OCI-LY3 (cell line): ENCODE results near the gene SEC22A.

ENCODE experiments used
- H2AFZ ChIP-seq: fragments of 200-600, 300-600 bp; shearing (Covaris generic); 2 replicates; pipeline ENCODE4 v1.6.0; 2014; ENCODE audit warnings: antibody characterized with exemption, low read depth, low read length
- H3K27ac ChIP-seq: fragments of 200-600, 300-600 bp; sonication (generic); 2 replicates; pipeline ENCODE4 v1.5.1; 2014; ENCODE audit warnings: mild to moderate bottlenecking, low read length, moderate library complexity, mixed read lengths
- H3K27me3 ChIP-seq: fragments of 200-600, 300-600 bp; sonication (generic); 2 replicates; pipeline ENCODE4 v1.6.1; 2014; ENCODE audit warnings: low read depth, low read length, mixed read lengths
- H3K36me3 ChIP-seq: fragments of 200-600, 300-600 bp; sonication (generic); replicated peaks from 2 replicates; pipeline ENCODE3; 2014; ENCODE audit warnings: low read depth, low read length, mixed read lengths
- H3K4me1 ChIP-seq: fragments of 300-600, 200-600 bp; sonication (generic); 2 replicates; pipeline ENCODE4 v1.6.1; 2014; ENCODE audit warnings: low read length, mixed read lengths
- H3K4me2 ChIP-seq: fragments of 200-600, 300-600 bp; sonication (generic); 2 replicates; pipeline ENCODE4 v1.6.1; 2014; ENCODE audit warnings: low read length, mixed read lengths
- H3K4me3 ChIP-seq: fragments of 300-600, 200-600 bp; sonication (generic); 2 replicates; pipeline ENCODE4 v1.5.1; 2014; ENCODE audit warnings: antibody characterized with exemption, mild to moderate bottlenecking, low read length, moderate library complexity
- H3K79me2 ChIP-seq: fragments of 300-600, 200-600 bp; shearing (Covaris generic); 2 replicates; pipeline ENCODE4 v1.6.1; 2014; ENCODE audit warnings: mild to moderate bottlenecking, low read length, mixed read lengths
- H3K9ac ChIP-seq: fragments of 300-600, 200-600 bp; shearing (Covaris generic); 2 replicates; pipeline ENCODE4 v1.6.0; 2014; ENCODE audit warnings: mild to moderate bottlenecking, low read length, moderate library complexity
- H3K9me3 ChIP-seq: fragments of 200-600, 300-600 bp; shearing (Covaris generic); 2 replicates; pipeline ENCODE4 v1.6.1; 2014; ENCODE audit warnings: low read length, mixed read lengths; ENCODE audit not compliant: insufficient read depth
- H4K20me1 ChIP-seq: fragments of 200-600, 300-600 bp; sonication (generic); 2 replicates; pipeline ENCODE4 v1.6.1; 2016; ENCODE audit warnings: low read length, mixed read lengths; ENCODE audit not compliant: insufficient read depth
- EZH2phosphoT487 ChIP-seq: fragments of 200-600 bp; shearing (Covaris generic); IDR thresholded peaks from 2 replicates; pipeline ENCODE4 v1.6.1; 2018; ENCODE audit warnings: antibody characterized with exemption, mixed run types, low read depth
- TF ChIP-seq, protein P1 (sequence below): fragments of 200-600, 300-600 bp; sonication (generic); IDR thresholded peaks from 2 replicates; pipeline ENCODE4 v1.5.1; 2014; ENCODE audit warnings: antibody characterized with exemption, low read length, low read depth

The SEC22A gene

DNA sequence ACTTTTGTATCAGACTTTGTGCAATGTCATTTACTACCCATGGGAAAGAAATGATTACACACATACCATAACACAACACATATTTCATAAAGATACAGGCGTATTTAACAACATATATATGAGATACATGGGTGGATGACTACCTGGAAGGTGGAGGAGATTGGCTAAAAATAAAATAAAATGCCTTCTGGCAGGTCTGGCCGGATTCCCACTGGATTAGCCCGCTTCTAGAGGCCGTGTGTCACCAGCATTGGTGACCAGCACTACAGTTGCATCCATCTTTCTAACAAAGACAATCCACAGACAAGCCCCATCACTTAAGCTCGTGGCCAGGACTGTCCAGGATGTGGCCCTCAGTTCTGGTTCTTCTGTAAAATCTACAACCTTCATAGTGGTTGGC lies 21.0 kb upstream of the SEC22A start:
- no peaks in the 10 kb centered on the region for H3K27me3 ChIP-seq
- H3K4me1 ChIP-seq = peaks cover 11% of the 10 kb centered on the region
- H3K9ac ChIP-seq = no peak overlapping the region
- no peak overlapping the region for H3K4me2 ChIP-seq
- H4K20me1 ChIP-seq = no peaks in the 10 kb centered on the region
- H3K36me3 ChIP-seq = peaks cover 7% of the 10 kb centered on the region
- no peak overlapping the region for H2AFZ ChIP-seq
- no peaks in the 10 kb centered on the region for H3K79me2 ChIP-seq
- H3K9me3 ChIP-seq = no peaks in the 10 kb centered on the region
- no peak overlapping the region for H3K4me3 ChIP-seq
- H3K27ac ChIP-seq = no peak overlapping the region
- TF ChIP-seq, protein P1, sequence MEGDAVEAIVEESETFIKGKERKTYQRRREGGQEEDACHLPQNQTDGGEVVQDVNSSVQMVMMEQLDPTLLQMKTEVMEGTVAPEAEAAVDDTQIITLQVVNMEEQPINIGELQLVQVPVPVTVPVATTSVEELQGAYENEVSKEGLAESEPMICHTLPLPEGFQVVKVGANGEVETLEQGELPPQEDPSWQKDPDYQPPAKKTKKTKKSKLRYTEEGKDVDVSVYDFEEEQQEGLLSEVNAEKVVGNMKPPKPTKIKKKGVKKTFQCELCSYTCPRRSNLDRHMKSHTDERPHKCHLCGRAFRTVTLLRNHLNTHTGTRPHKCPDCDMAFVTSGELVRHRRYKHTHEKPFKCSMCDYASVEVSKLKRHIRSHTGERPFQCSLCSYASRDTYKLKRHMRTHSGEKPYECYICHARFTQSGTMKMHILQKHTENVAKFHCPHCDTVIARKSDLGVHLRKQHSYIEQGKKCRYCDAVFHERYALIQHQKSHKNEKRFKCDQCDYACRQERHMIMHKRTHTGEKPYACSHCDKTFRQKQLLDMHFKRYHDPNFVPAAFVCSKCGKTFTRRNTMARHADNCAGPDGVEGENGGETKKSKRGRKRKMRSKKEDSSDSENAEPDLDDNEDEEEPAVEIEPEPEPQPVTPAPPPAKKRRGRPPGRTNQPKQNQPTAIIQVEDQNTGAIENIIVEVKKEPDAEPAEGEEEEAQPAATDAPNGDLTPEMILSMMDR = no peak

DNA sequence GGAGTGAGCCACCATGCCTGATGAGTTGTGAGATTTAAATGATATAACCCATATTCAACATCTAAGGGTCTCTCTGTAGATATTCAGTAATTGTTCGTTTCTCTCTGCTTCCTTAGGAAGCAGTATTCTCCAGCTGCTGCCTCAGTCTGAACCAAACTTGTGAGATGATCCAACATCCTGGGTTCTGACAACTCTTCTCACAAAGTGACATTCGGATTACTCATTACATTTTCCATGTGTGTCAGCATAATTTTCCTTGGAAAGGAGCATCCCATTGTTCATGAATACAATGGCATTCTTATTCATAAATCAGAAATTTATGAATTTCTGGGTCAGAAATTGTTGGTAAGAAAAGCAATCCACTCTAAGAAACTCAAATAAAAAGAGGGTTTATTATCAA lies 15.0 kb upstream of the SEC22A start:
- Histone ChIP-seq H4K20me1 (no peaks in the 10 kb centered on the region), H3K4me2 (no peak overlapping the region), H3K4me1 (no peaks in the 10 kb centered on the region), H3K4me3 (no peak overlapping the region), H3K36me3 (no peaks in the 10 kb centered on the region), H3K27ac (no peak overlapping the region), H3K9me3 (no peaks in the 10 kb centered on the region), H3K79me2 (no peaks in the 10 kb centered on the region), H3K9ac (no peak overlapping the region), H2AFZ (no peak overlapping the region), H3K27me3 (no peaks in the 10 kb centered on the region)
- TF ChIP-seq, protein P1 = no peak
- TF ChIP-seq EZH2phosphoT487 = no peak

DNA sequence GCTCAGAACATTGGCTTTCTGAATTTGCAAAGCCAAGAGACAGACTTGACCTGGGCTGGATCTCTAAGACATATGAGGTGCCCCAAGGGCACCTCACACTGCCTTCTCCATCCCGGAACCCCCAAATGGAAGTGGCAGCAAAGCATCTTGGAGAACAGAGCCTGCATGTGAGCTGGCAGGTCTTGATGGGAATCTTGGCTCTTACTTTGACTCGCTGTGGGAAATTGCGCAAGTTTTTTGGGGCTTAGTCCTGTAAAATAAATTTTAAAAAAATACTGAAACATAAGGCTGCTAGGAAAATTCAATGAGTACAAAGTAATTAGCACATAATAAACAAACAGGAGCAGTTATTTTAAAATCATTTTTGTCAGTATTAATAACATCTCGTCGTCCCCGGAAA lies 13.7 kb upstream of the SEC22A start:
- TF ChIP-seq, protein P1 = no peak
- no peak for TF ChIP-seq EZH2phosphoT487
- no peaks in the 10 kb centered on the region for H3K27me3 ChIP-seq
- H3K4me2 ChIP-seq = no peak overlapping the region
- H3K36me3 ChIP-seq = no peaks in the 10 kb centered on the region
- no peak overlapping the region for H3K9ac ChIP-seq
- no peaks in the 10 kb centered on the region for H3K4me1 ChIP-seq
- H3K4me3 ChIP-seq = no peak overlapping the region
- no peaks in the 10 kb centered on the region for H3K9me3 ChIP-seq
- no peaks in the 10 kb centered on the region for H4K20me1 ChIP-seq
- no peak overlapping the region for H2AFZ ChIP-seq
- H3K79me2 ChIP-seq = no peaks in the 10 kb centered on the region
- no peak overlapping the region for H3K27ac ChIP-seq

DNA sequence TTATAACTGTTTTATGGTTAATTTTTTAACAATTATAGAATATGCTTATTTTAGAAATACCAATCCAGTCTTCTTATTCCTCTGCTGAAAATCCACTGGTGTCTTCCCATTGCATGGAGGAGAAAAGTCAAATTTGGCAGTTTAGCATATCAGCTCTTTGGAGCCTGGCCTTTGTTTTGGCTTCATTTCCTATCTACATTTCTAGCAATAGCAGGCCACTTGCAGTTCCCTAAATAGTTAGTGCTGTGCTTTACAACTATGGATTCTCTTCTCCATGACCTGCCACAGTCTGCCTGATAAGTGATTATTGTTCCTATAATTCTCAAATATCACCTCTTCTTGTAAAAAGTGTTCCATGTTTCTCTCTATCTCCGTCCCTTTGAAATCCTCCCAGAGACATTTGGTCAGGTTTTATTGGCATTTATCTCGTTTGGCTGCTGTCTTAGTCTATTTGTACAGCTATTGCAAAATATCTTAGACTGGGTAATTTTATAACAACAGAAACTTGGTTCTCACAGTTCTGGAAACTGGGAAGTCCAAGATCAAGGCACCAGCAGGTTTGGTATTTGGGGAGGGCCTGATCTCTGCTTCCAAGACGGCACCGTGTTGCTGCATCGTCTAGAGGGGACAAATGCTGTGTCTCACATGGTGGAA lies 8.2 kb upstream of the SEC22A start:
- H3K27me3 ChIP-seq = no peaks in the 10 kb centered on the region
- no peak overlapping the region for H3K27ac ChIP-seq
- no peaks in the 10 kb centered on the region for H4K20me1 ChIP-seq
- no peaks in the 10 kb centered on the region for H3K79me2 ChIP-seq
- H3K4me1 ChIP-seq = no peaks in the 10 kb centered on the region
- H3K4me3 ChIP-seq = no peak overlapping the region
- no peaks in the 10 kb centered on the region for H3K9me3 ChIP-seq
- no peaks in the 10 kb centered on the region for H3K36me3 ChIP-seq
- no peak overlapping the region for H3K9ac ChIP-seq
- TF ChIP-seq, protein P1 = no peak
- no peak for TF ChIP-seq EZH2phosphoT487
- H2AFZ ChIP-seq = no peak overlapping the region
- H3K4me2 ChIP-seq = no peak overlapping the region
